ENCODE measurements around the gene MINDY4B. TPM values are rescaled to one million over a fixed set of nuclear protein-coding genes. Genes with fewer than 3 reads are reported as not detected.

MINDY4B gene
- polyA plus RNA-seq, 1 donor (not counting 4 experiments of a cell fraction or from before 2014, with no cell fraction given): not detected

GRCh38 chr3:150825192-150825915 is 79.9 kb downstream of the MINDY4B start:
- FAIRE-seq: no peak
- dilution Hi-C loops (cut with MboI; ENCODE audit: extremely low pct_ligation_motif_present, low sequenced_read_pairs): no loop called here

GRCh38 chr3:150823277-150823676 is 82.0 kb downstream of the MINDY4B start:
- Histone ChIP-seq H3K4me2 (ENCODE audit: control insufficient read depth, extremely low read depth, insufficient read depth, low read depth, low read length) (no peak overlapping the region), H3K4me1 (ENCODE audit: control insufficient read depth, extremely low read depth, insufficient read depth, low read length) (no peaks in the 10 kb centered on the region), H3K9ac (ENCODE audit: control insufficient read depth, extremely low read depth, insufficient read depth, low read length) (no peak overlapping the region), H3K27ac (ENCODE audit: control insufficient read depth, insufficient read depth, low read length) (no peak overlapping the region), H2AFZ (ENCODE audit: control insufficient read depth, low read length) (no peak overlapping the region), H3K9me1 (ENCODE audit: control insufficient read depth, extremely low read depth, insufficient read depth, low read length) (no peaks in the 10 kb centered on the region), H4K20me1 (ENCODE audit: control insufficient read depth, extremely low read depth, insufficient read depth, low read length) (no peaks in the 10 kb centered on the region), H3K4me3 (ENCODE audit: control insufficient read depth in 2 of 3, extremely low read depth in 1 of 3, insufficient read depth in 2 of 3, low read depth in 1 of 3, low read length in 3 of 3) (no peak overlapping the region), H3K27me3 (ENCODE audit: control insufficient read depth, extremely low read depth, insufficient read depth, low read length) (no peaks in the 10 kb centered on the region), H3K36me3 (ENCODE audit: control insufficient read depth in 2 of 2, extremely low read depth in 1 of 2, insufficient read depth in 2 of 2, low read length in 2 of 2) (no peaks in the 10 kb centered on the region), H3K79me2 (ENCODE audit: control insufficient read depth, insufficient read depth, low read length) (no peaks in the 10 kb centered on the region), H3K9me3 (ENCODE audit: control insufficient read depth, low read depth, low read length) (no peaks in the 10 kb centered on the region)
- dilution Hi-C loops (cut with MboI; ENCODE audit: extremely low pct_ligation_motif_present, low sequenced_read_pairs): no loop called here
- TF ChIP-seq EZH2 (IDR thresholded peaks at IDR 0.05; ENCODE audit: low read length): no peak
- TF ChIP-seq CTCF (optimal IDR thresholded peaks at IDR 0.05 in 1 of 3, IDR thresholded peaks at IDR 0.05 in 1 of 3, conservative IDR thresholded peaks at IDR 0.05 in 1 of 3; ENCODE audit: extremely low read depth in 1 of 3, insufficient read depth in 2 of 3, low read length in 3 of 3): no peak
- DNase-seq (ENCODE audit: low read depth, low spot score): no peak
- FAIRE-seq: no peak

More at GRCh38 chr3:150825192-150825915, 79.9 kb downstream of the MINDY4B start:
- Histone ChIP-seq H3K4me2 (ENCODE audit: control insufficient read depth, extremely low read depth, insufficient read depth, low read depth, low read length) (no peak overlapping the region), H3K9ac (ENCODE audit: control insufficient read depth, extremely low read depth, insufficient read depth, low read length) (no peak overlapping the region), H3K27me3 (ENCODE audit: control insufficient read depth, extremely low read depth, insufficient read depth, low read length) (peaks cover 3% of the 10 kb centered on the region), H3K9me1 (ENCODE audit: control insufficient read depth, extremely low read depth, insufficient read depth, low read length) (no peaks in the 10 kb centered on the region), H3K4me1 (ENCODE audit: control insufficient read depth, extremely low read depth, insufficient read depth, low read length) (no peaks in the 10 kb centered on the region), H3K36me3 (ENCODE audit: control insufficient read depth in 2 of 2, extremely low read depth in 1 of 2, insufficient read depth in 2 of 2, low read length in 2 of 2) (no peaks in the 10 kb centered on the region), H2AFZ (ENCODE audit: control insufficient read depth, low read length) (no peak overlapping the region), H4K20me1 (ENCODE audit: control insufficient read depth, extremely low read depth, insufficient read depth, low read length) (no peaks in the 10 kb centered on the region), H3K79me2 (ENCODE audit: control insufficient read depth, insufficient read depth, low read length) (no peaks in the 10 kb centered on the region), H3K9me3 (ENCODE audit: control insufficient read depth, low read depth, low read length) (no peaks in the 10 kb centered on the region), H3K27ac (ENCODE audit: control insufficient read depth, insufficient read depth, low read length) (no peak overlapping the region), H3K4me3 (ENCODE audit: control insufficient read depth in 2 of 3, extremely low read depth in 1 of 3, insufficient read depth in 2 of 3, low read depth in 1 of 3, low read length in 3 of 3) (no peak overlapping the region)
- no peak for TF ChIP-seq EZH2 (IDR thresholded peaks at IDR 0.05; ENCODE audit: low read length)
- TF ChIP-seq CTCF (optimal IDR thresholded peaks at IDR 0.05 in 1 of 3, IDR thresholded peaks at IDR 0.05 in 1 of 3, conservative IDR thresholded peaks at IDR 0.05 in 1 of 3; ENCODE audit: extremely low read depth in 1 of 3, insufficient read depth in 2 of 3, low read length in 3 of 3): no peak
- no peak for DNase-seq (ENCODE audit: low read depth, low spot score)
